ENCODE results near the gene METTL25B.

METTL25B gene

GRCh38 chr1:156708218-156708661 is 20.0 kb upstream of the METTL25B start:
- Mint-ChIP-seq H3K9me3 (no peaks in the 10 kb centered on the region), H3K27ac (no peak overlapping the region), H3K27me3 (peaks cover 3% of the 10 kb centered on the region)

GRCh38 chr1:156709031-156709430 is 19.2 kb upstream of the METTL25B start:
- no peaks in the 10 kb centered on the region for H3K36me3 Mint-ChIP-seq
- H3K27ac Mint-ChIP-seq: no peak overlapping the region
- no peak overlapping the region for H3K4me3 Mint-ChIP-seq
- no peaks in the 10 kb centered on the region for H3K27me3 Mint-ChIP-seq
- no peaks in the 10 kb centered on the region for H3K9me3 Mint-ChIP-seq
- H3K4me1 Mint-ChIP-seq: peaks cover 16% of the 10 kb centered on the region

More at GRCh38 chr1:156708218-156708661, 20.0 kb upstream of the METTL25B start:
- H3K36me3 Mint-ChIP-seq: no peaks in the 10 kb centered on the region
- H3K4me1 Mint-ChIP-seq: peaks cover 16% of the 10 kb centered on the region
- no peak overlapping the region for H3K4me3 Mint-ChIP-seq

- Mint-ChIP-seq H3K27ac (no peak overlapping the region), H3K27me3 (no peaks in the 10 kb centered on the region), H3K4me1 (peaks cover 16% of the 10 kb centered on the region), H3K4me3 (no peak overlapping the region), H3K9me3 (no peaks in the 10 kb centered on the region), H3K36me3 (no peaks in the 10 kb centered on the region)
Measured at GRCh38 chr1:156709757-156710489, 18.3 kb upstream of the METTL25B start.

- Mint-ChIP-seq H3K4me1 (peaks cover 9% of the 10 kb centered on the region), H3K27ac (no peak overlapping the region), H3K9me3 (no peaks in the 10 kb centered on the region), H3K27me3 (no peaks in the 10 kb centered on the region), H3K36me3 (peaks cover 4% of the 10 kb centered on the region), H3K4me3 (no peak overlapping the region)
Measured at GRCh38 chr1:156711011-156711817, 17.1 kb upstream of the METTL25B start.

GRCh38 chr1:156712626-156713025 is 15.6 kb upstream of the METTL25B start:
- Mint-ChIP-seq H3K4me3 (no peak overlapping the region), H3K9me3 (no peaks in the 10 kb centered on the region), H3K27ac (no peak overlapping the region), H3K27me3 (no peaks in the 10 kb centered on the region), H3K4me1 (no peaks in the 10 kb centered on the region), H3K36me3 (peaks cover 7% of the 10 kb centered on the region)

- H3K36me3 Mint-ChIP-seq: peaks cover 7% of the 10 kb centered on the region
- no peak overlapping the region for H3K4me3 Mint-ChIP-seq
- no peaks in the 10 kb centered on the region for H3K27me3 Mint-ChIP-seq
- no peaks in the 10 kb centered on the region for H3K4me1 Mint-ChIP-seq
- no peaks in the 10 kb centered on the region for H3K9me3 Mint-ChIP-seq
- no peak overlapping the region for H3K27ac Mint-ChIP-seq
Measured at GRCh38 chr1:156714830-156715229, 13.4 kb upstream of the METTL25B start.

- Mint-ChIP-seq H3K36me3 (peaks cover 9% of the 10 kb centered on the region), H3K9me3 (no peaks in the 10 kb centered on the region), H3K27ac (no peak overlapping the region), H3K4me1 (no peaks in the 10 kb centered on the region), H3K27me3 (no peaks in the 10 kb centered on the region), H3K4me3 (no peak overlapping the region)
Measured at GRCh38 chr1:156717351-156717750, 10.9 kb upstream of the METTL25B start.

GRCh38 chr1:156721131-156721530 is 7.1 kb upstream of the METTL25B start:
- H3K4me3 Mint-ChIP-seq: no peak overlapping the region
- H3K27ac Mint-ChIP-seq: no peak overlapping the region
- peaks cover 14% of the 10 kb centered on the region for H3K36me3 Mint-ChIP-seq
- peaks cover 16% of the 10 kb centered on the region for H3K4me1 Mint-ChIP-seq
- H3K9me3 Mint-ChIP-seq: no peaks in the 10 kb centered on the region
- H3K27me3 Mint-ChIP-seq: no peaks in the 10 kb centered on the region

GRCh38 chr1:156721535-156721934 is 6.7 kb upstream of the METTL25B start:
- Mint-ChIP-seq H3K27ac (no peak overlapping the region), H3K4me1 (peaks cover 16% of the 10 kb centered on the region), H3K27me3 (no peaks in the 10 kb centered on the region)

GRCh38 chr1:156725683-156726280 is 2.5 kb upstream of the METTL25B start:
- Mint-ChIP-seq H3K27me3 (no peaks in the 10 kb centered on the region), H3K4me1 (peaks cover 25% of the 10 kb centered on the region), H3K9me3 (no peaks in the 10 kb centered on the region), H3K27ac (no peak overlapping the region), H3K36me3 (peaks cover 9% of the 10 kb centered on the region), H3K4me3 (no peak overlapping the region)

More at GRCh38 chr1:156721535-156721934, 6.7 kb upstream of the METTL25B start:
- no peaks in the 10 kb centered on the region for H3K9me3 Mint-ChIP-seq
- H3K36me3 Mint-ChIP-seq: peaks cover 14% of the 10 kb centered on the region
- H3K4me3 Mint-ChIP-seq: no peak overlapping the region

GRCh38 chr1:156726549-156727226 is 1.6 kb upstream of the METTL25B start:
- Mint-ChIP-seq H3K9me3 (no peaks in the 10 kb centered on the region), H3K4me3 (no peak overlapping the region), H3K4me1 (peaks cover 25% of the 10 kb centered on the region), H3K27me3 (no peaks in the 10 kb centered on the region), H3K27ac (no peak overlapping the region), H3K36me3 (peaks cover 9% of the 10 kb centered on the region)

GRCh38 chr1:156727492-156727891 is 777 bp upstream of the METTL25B start:
- peaks cover 25% of the 10 kb centered on the region for H3K4me1 Mint-ChIP-seq

GRCh38 chr1:156728599-156729462 is 562 bp downstream of the METTL25B start, which contains the start of gene ISG20L2:
Gene ISG20L2 (minus strand): TSS chr1:156728766. CDS start chr1:156727652, 1,114 bp downstream.
- Mint-ChIP-seq H3K27me3 (no peaks in the 10 kb centered on the region), H3K4me1 (peaks cover 18% of the 10 kb centered on the region), H3K27ac (peak within 1 kb of the TSS; percentile 99), H3K36me3 (peaks cover 6% of the 10 kb centered on the region), H3K9me3 (no peaks in the 10 kb centered on the region), H3K4me3 (no peak within 1 kb of the TSS)

More at GRCh38 chr1:156727492-156727891, 777 bp upstream of the METTL25B start:
- H3K9me3 Mint-ChIP-seq: no peaks in the 10 kb centered on the region
- peak overlapping the region; percentile 99 for H3K27ac Mint-ChIP-seq
- no peak overlapping the region for H3K4me3 Mint-ChIP-seq
- H3K27me3 Mint-ChIP-seq: no peaks in the 10 kb centered on the region
- H3K36me3 Mint-ChIP-seq: peaks cover 9% of the 10 kb centered on the region

- H3K9me3 Mint-ChIP-seq: no peaks in the 10 kb centered on the region
- no peak overlapping the region for H3K4me3 Mint-ChIP-seq
Measured at GRCh38 chr1:156733989-156734584, 5.8 kb downstream of the METTL25B start.

More at GRCh38 chr1:156733989-156734584, 5.8 kb downstream of the METTL25B start:
- Mint-ChIP-seq H3K27ac (no peak overlapping the region), H3K4me1 (peaks cover 16% of the 10 kb centered on the region), H3K36me3 (peaks cover 3% of the 10 kb centered on the region), H3K27me3 (no peaks in the 10 kb centered on the region)
